OCI-LY7 (cell line): ENCODE measurements around the gene NCKAP5.

Source experiments
- CTCF ChIP-seq: fragments of 200-600 bp; sonication (generic); conservative IDR thresholded peaks from 2 replicates; pipeline ENCODE4 v1.5.1; 2014; ENCODE audit warnings: mild to moderate bottlenecking, antibody characterized with exemption, low read length, moderate library complexity, mixed read lengths
- EZH2phosphoT487 ChIP-seq: fragments of 200-600 bp; sonication (generic); IDR thresholded peaks from 2 replicates; pipeline ENCODE4 v1.6.1; 2018; ENCODE audit warnings: low read depth, borderline replicate concordance, mild to moderate bottlenecking, mixed run types, antibody characterized with exemption, low read length, moderate library complexity, mixed read lengths

GRCh38 chr2:133063775-133064174 lies 504.5 kb downstream of the NCKAP5 start:
- TF ChIP-seq CTCF = no peak
- no peak for TF ChIP-seq EZH2phosphoT487
